Common myeloid progenitor, CD34-positive (primary cell): ENCODE data around the gene HOXB8.
A peak's percentile ranks its signal among the peaks of the same experiment; 100 is the strongest.

Source experiments
- CTCF ChIA-PET: fragments of 350-600 bp; sonication (Branson Sonifier 250); formaldehyde crosslinking; loops from one replicate; lab custom pipeline; 2021; ENCODE audit warnings: antibody characterized with exemption; lab: Charles Lee
- POLR2A ChIA-PET: fragments of 350-600 bp; sonication (Branson Sonifier 250); formaldehyde crosslinking; loops from one replicate; lab custom pipeline; 2021; ENCODE audit warnings: antibody characterized with exemption; lab: Charles Lee
- DNase-seq, 3 donors: peaks; one replicate each; pipeline versions ENCODE4 v3.0.0 to v3.0.0-alpha.2; 2013
- H3K27ac ChIP-seq, 2 experiments: 1 replicate in 1 of 2; 2 replicates in 1 of 2; pipeline ENCODE4 v1.7.0; 2013; ENCODE audit warnings: inconsistent platforms in 2 of 2, low read length in 2 of 2, mild to moderate bottlenecking in 2 of 2, low read depth in 1 of 2, moderate library complexity in 1 of 2; ENCODE audit not compliant: severe bottlenecking in 2 of 2, insufficient read depth in 1 of 2, poor library complexity in 1 of 2
- H3K27me3 ChIP-seq, 5 experiments: replicated peaks in 2 of 5; 1 replicate in 3 of 5; 2 replicates in 2 of 5; pipeline versions ENCODE4 v1.6.1 to v1.7.0; 2013; ENCODE audit warnings: low read length in 4 of 5, mild to moderate bottlenecking in 2 of 5, moderate library complexity in 2 of 5, inconsistent platforms in 1 of 5; ENCODE audit not compliant: insufficient read depth in 5 of 5, control insufficient read depth in 4 of 5
- H3K36me3 ChIP-seq, 4 experiments: 1 replicate in 2 of 4; 2 replicates in 2 of 4; pipeline versions ENCODE4 v1.6.1 to v1.7.0; 2013; ENCODE audit warnings: low read length in 3 of 4, control low read depth in 1 of 4, mild to moderate bottlenecking in 1 of 4; ENCODE audit not compliant: control insufficient read depth in 4 of 4, insufficient read depth in 4 of 4
- H3K4me1 ChIP-seq, 4 experiments: 1 replicate in 3 of 4; 2 replicates in 1 of 4; pipeline versions ENCODE4 v1.6.1 to v1.7.1; 2013; ENCODE audit warnings: low read length in 3 of 4, mild to moderate bottlenecking in 3 of 4, control low read depth in 1 of 4, inconsistent platforms in 1 of 4, moderate library complexity in 1 of 4; ENCODE audit not compliant: control insufficient read depth in 4 of 4, insufficient read depth in 4 of 4; ENCODE audit errors: control extremely low read depth in 1 of 4
- H3K4me3 ChIP-seq, 7 experiments: 1 replicate in 4 of 7; 2 replicates in 3 of 7; pipeline versions ENCODE4 v1.5.1 to v1.7.0; 2013; ENCODE audit warnings: mild to moderate bottlenecking in 7 of 7, low read length in 6 of 7, moderate library complexity in 6 of 7, inconsistent platforms in 2 of 7, low read depth in 2 of 7, control low read depth in 1 of 7; ENCODE audit not compliant: insufficient read depth in 4 of 7, control insufficient read depth in 1 of 7; ENCODE audit errors: extremely low read depth in 1 of 7
- H3K9me3 ChIP-seq, 5 experiments: 1 replicate in 4 of 5; 2 replicates in 1 of 5; pipeline versions ENCODE4 v1.6.1 to v1.7.1; 2013; ENCODE audit warnings: low read length in 4 of 5, mild to moderate bottlenecking in 2 of 5, inconsistent platforms in 1 of 5, low read depth in 1 of 5, moderate library complexity in 1 of 5; ENCODE audit not compliant: control insufficient read depth in 4 of 5, insufficient read depth in 2 of 5; ENCODE audit errors: control extremely low read depth in 1 of 5
- WGBS: methylation state at CpG from one replicate; pipeline ENCODE4 v1.1.5; 2013; ENCODE audit not compliant: insufficient coverage; 5-methylcytosine and 5-hydroxymethylcytosine counted together

Gene HOXB8

GRCh38 chr17:48646183-48647102 is 31.4 kb upstream of the HOXB8 start:
- peak in 1 of 3 donors; percentile 41 for DNase-seq
- ChIA-PET POLR2A (no interaction called here), CTCF (no interaction called here)
- Histone ChIP-seq H3K27me3 (peaks cover 26 to 89% (median 52%) of the 10 kb centered on the region in 5 experiments), H3K4me1 (peaks cover 3 to 22% (median 18%) of the 10 kb centered on the region in 4 experiments), H3K36me3 (no peaks in the 10 kb centered on the region), H3K9me3 (no peaks in the 10 kb centered on the region), H3K27ac (no peak overlapping the region), H3K4me3 (peak overlapping the region in 4 of 7 experiments; percentile 36 to 79 (median 71))
- 4% methylated on average over 44 of the region's 80 CpGs for WGBS

GRCh38 chr17:48645639-48646182 is 30.6 kb upstream of the HOXB8 start:
- ChIA-PET CTCF (interaction anchor here (1.0 kb wide), 1 partner anchor 22 kb away, joined by 3 read pairs; no protein-coding TSS in a partner anchor), POLR2A (no interaction called here)
- Histone ChIP-seq H3K27ac (no peak overlapping the region), H3K4me1 (peaks cover 3 to 22% (median 18%) of the 10 kb centered on the region in 4 experiments), H3K9me3 (no peaks in the 10 kb centered on the region), H3K36me3 (no peaks in the 10 kb centered on the region), H3K27me3 (peaks cover 26 to 96% (median 57%) of the 10 kb centered on the region in 5 experiments), H3K4me3 (no peak overlapping the region)
- DNase-seq = no peak
- WGBS = 68% methylated on average over 12 of the region's 14 CpGs

- H3K4me3 ChIP-seq = no peak overlapping the region
Observed at GRCh38 chr17:48644910-48645557, 29.9 kb upstream of the HOXB8 start.

GRCh38 chr17:48644159-48644558 is 29.1 kb upstream of the HOXB8 start:
- Histone ChIP-seq H3K27me3 (peaks cover 24 to 99% (median 65%) of the 10 kb centered on the region in 5 experiments), H3K27ac (no peak overlapping the region), H3K4me1 (peaks cover 3 to 22% (median 18%) of the 10 kb centered on the region in 4 experiments), H3K36me3 (no peaks in the 10 kb centered on the region), H3K9me3 (no peaks in the 10 kb centered on the region), H3K4me3 (no peak overlapping the region)
- CTCF ChIA-PET = interaction anchor here (1.2 kb wide), 1 partner anchor 8 kb away, joined by 7 read pairs; no protein-coding TSS in a partner anchor
- POLR2A ChIA-PET = interaction anchor here (0.7 kb wide), 1 partner anchor 1930 kb away, joined by 3 read pairs; no protein-coding TSS in a partner anchor
- DNase-seq = no peak
- 100% methylated on average over 1 of the region's 1 CpG for WGBS

More at GRCh38 chr17:48644910-48645557, 29.9 kb upstream of the HOXB8 start:
- peaks cover 24 to 99% (median 61%) of the 10 kb centered on the region in 5 experiments for H3K27me3 ChIP-seq
- no peak for DNase-seq
- no peaks in the 10 kb centered on the region for H3K36me3 ChIP-seq
- H3K9me3 ChIP-seq = no peaks in the 10 kb centered on the region
- no peak overlapping the region for H3K27ac ChIP-seq
- ChIA-PET CTCF (interaction anchor here (1.0 to 1.2 kb wide), 2 partner anchors 9 to 23 kb away, joined by 3 to 7 read pairs; no protein-coding TSS in a partner anchor), POLR2A (no interaction called here)
- peaks cover 3 to 22% (median 18%) of the 10 kb centered on the region in 4 experiments for H3K4me1 ChIP-seq
- WGBS = 90% methylated on average over 5 of the region's 6 CpGs

- CTCF ChIA-PET = interaction anchor here (1.5 kb wide), 1 partner anchor 27 kb away, joined by 4 read pairs; no protein-coding TSS in a partner anchor
- Histone ChIP-seq H3K9me3 (no peaks in the 10 kb centered on the region), H3K36me3 (no peaks in the 10 kb centered on the region), H3K4me1 (peaks cover 3 to 22% (median 18%) of the 10 kb centered on the region in 4 experiments), H3K27ac (no peak overlapping the region), H3K4me3 (no peak overlapping the region), H3K27me3 (peaks cover 24 to 100% (median 67%) of the 10 kb centered on the region in 5 experiments)
- DNase-seq = no peak
- POLR2A ChIA-PET = interaction anchor here (0.7 kb wide), 1 partner anchor 1929 kb away, joined by 3 read pairs; no protein-coding TSS in a partner anchor
Observed at GRCh38 chr17:48643697-48644012, 28.6 kb upstream of the HOXB8 start.

GRCh38 chr17:48642843-48643696 is 28.0 kb upstream of the HOXB8 start:
- Histone ChIP-seq H3K36me3 (no peaks in the 10 kb centered on the region), H3K4me1 (peaks cover 3 to 22% (median 18%) of the 10 kb centered on the region in 4 experiments), H3K4me3 (no peak overlapping the region), H3K27ac (no peak overlapping the region), H3K9me3 (no peaks in the 10 kb centered on the region), H3K27me3 (peaks cover 20 to 100% (median 66%) of the 10 kb centered on the region in 5 experiments)
- no peak for DNase-seq
- 64% methylated on average over 18 of the region's 23 CpGs for WGBS
- CTCF ChIA-PET = interaction anchor here (1.5 to 1.9 kb wide), 2 partner anchors 11 to 27 kb away, joined by 4 to 5 read pairs; no protein-coding TSS in a partner anchor
- POLR2A ChIA-PET = interaction anchor here (0.7 kb wide), 1 partner anchor 1928 kb away, joined by 3 read pairs; no protein-coding TSS in a partner anchor
